ENCODE measurements around the gene RAMAC.

Gene RAMAC

DNA sequence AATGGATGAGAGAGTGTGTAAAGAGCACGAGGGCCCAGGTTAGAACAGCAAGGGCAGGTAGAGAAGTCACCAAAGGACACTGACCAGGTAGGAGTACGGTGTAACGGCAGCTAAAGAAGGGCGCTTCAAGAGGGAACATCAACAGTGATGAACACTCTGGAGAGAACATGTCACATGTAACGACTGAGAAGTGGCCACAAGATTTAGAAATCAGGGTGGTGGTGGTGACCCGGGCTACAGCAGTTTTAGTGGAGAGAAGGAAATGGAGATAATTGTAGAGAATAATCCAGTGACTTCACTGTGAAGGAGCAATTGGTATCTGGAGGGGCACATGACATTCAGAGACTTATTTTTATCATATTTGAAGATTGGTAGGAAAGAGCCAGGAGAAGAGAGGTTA, 26.6 kb downstream of the RAMAC start:
- no peaks in the 10 kb centered on the region for H3K27me3 ChIP-seq (ENCODE audit: insufficient read depth, low read depth)
- no peak overlapping the region for H3K9ac ChIP-seq
- no peak overlapping the region for H3K4me3 ChIP-seq (IDR thresholded peaks at IDR 0.05; ENCODE audit: insufficient read depth, low read depth, low read length)

DNA sequence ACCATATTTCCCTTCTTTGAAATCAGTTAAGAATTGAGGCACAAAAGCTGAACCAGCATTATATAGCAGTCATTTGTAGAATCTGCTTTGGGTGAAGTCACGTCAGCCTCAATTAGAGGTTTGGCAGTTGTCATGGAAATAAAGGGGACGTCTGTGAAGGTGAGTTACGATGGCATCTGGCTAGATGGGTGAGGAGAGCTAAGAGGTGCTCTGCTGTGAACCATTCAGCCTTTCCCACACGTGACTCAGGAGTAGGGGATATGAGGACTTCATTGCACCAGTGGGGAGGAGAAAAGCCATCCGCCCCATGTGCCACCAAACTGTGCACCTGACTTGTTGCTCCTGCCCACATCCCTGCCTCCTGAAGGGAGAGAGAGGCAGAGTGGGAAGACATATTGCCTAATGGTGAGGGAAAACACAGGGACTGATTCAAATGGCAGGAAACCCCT, 28.2 kb downstream of the RAMAC start:
- Histone ChIP-seq H3K27me3 (ENCODE audit: insufficient read depth, low read depth) (no peaks in the 10 kb centered on the region), H3K4me2 (no peak overlapping the region; the same call in 1 of the 2 replicates)

More for the DNA sequence above, 26.6 kb downstream of the RAMAC start:
- H3K27ac ChIP-seq = no peak overlapping the region
- 0 out of 2 replicates have a peak, but pooled peaks cover 4% of the 10 kb centered on the region for H3K36me3 ChIP-seq (ENCODE audit: insufficient read depth)
- H2AFZ ChIP-seq (ENCODE audit: low read depth) = peak overlapping the region; percentile 76; the same call in 1 of the 2 replicates
- H4K20me1 ChIP-seq (ENCODE audit: insufficient read depth) = no peaks in the 10 kb centered on the region
- peaks cover 14% of the 10 kb centered on the region for H3K79me2 ChIP-seq (ENCODE audit: insufficient read depth, low read depth)
- H3K4me2 ChIP-seq = peak overlapping the region; percentile 74; the same call in 1 of the 2 replicates
- H3K4me1 ChIP-seq (ENCODE audit: low read depth, poor library complexity, severe bottlenecking) = peaks cover 33% of the 10 kb centered on the region
- no peak for TF ChIP-seq CTCF (conservative IDR thresholded peaks at IDR 0.05; ENCODE audit: low read depth, low read length)

DNA sequence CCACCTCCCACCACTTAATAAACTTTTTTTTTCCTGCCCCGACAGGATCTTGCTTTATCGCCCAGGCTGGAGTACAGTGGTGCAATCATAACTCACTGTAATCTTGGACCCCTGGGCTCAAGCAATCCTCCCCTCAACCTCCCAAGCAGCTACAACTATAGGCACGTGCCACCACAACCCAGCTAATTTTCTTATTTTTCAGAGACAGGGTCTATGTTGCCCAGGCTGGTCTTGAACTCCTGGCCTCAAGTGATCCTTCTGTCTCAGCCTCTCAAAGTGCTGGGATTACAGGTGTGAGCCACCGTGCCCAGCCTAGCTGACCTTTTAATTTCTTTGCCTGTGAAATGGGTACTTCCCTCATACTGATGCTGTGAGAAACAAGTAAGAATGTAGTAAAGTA, 29.4 kb downstream of the RAMAC start:
- no peaks in the 10 kb centered on the region for H3K27me3 ChIP-seq (ENCODE audit: insufficient read depth, low read depth)
- H3K4me3 ChIP-seq (IDR thresholded peaks at IDR 0.05; ENCODE audit: insufficient read depth, low read depth, low read length) = no peak overlapping the region
- peaks cover 2% of the 10 kb centered on the region for H3K79me2 ChIP-seq (ENCODE audit: insufficient read depth, low read depth)
- TF ChIP-seq CTCF (conservative IDR thresholded peaks at IDR 0.05; ENCODE audit: low read depth, low read length) = no peak
- H3K27ac ChIP-seq = no peak overlapping the region
- no peak overlapping the region for H3K4me2 ChIP-seq
- H3K36me3 ChIP-seq (ENCODE audit: insufficient read depth) = no peaks in the 10 kb centered on the region
- no peak overlapping the region for H2AFZ ChIP-seq (ENCODE audit: low read depth)
- H3K4me1 ChIP-seq (ENCODE audit: low read depth, poor library complexity, severe bottlenecking) = peaks cover 22% of the 10 kb centered on the region
- no peak overlapping the region for H3K9ac ChIP-seq
- H4K20me1 ChIP-seq (ENCODE audit: insufficient read depth) = no peaks in the 10 kb centered on the region

More for the DNA sequence above, 28.2 kb downstream of the RAMAC start:
- Histone ChIP-seq H3K27ac (no peak overlapping the region), H3K79me2 (ENCODE audit: insufficient read depth, low read depth) (peaks cover 13% of the 10 kb centered on the region), H4K20me1 (ENCODE audit: insufficient read depth) (no peaks in the 10 kb centered on the region), H3K4me3 (IDR thresholded peaks at IDR 0.05; ENCODE audit: insufficient read depth, low read depth, low read length) (no peak overlapping the region), H3K4me1 (ENCODE audit: low read depth, poor library complexity, severe bottlenecking) (peaks cover 31% of the 10 kb centered on the region), H2AFZ (ENCODE audit: low read depth) (no peak overlapping the region), H3K9ac (no peak overlapping the region), H3K36me3 (ENCODE audit: insufficient read depth) (no peaks in the 10 kb centered on the region)
- no peak for TF ChIP-seq CTCF (conservative IDR thresholded peaks at IDR 0.05; ENCODE audit: low read depth, low read length)

DNA sequence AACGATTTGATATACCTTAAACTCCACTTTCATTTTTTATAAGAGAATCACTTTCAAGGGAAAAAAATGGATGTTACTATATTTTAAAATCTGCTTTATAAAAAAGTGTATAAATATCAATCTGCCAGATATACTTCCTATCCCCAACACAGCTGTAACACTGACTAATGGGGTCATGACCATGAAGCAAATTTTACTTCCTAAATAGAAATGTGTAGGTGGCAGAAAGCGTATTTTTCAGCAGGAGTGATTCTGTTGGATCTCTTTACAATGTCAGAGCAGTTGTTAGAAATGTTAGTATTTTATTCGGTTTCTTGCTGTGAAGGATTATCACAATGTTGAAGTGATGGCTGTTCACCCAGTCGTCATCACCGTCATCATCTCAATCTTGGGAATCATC, 30.9 kb downstream of the RAMAC start:
- Histone ChIP-seq H3K27ac (no peak overlapping the region), H3K79me2 (ENCODE audit: insufficient read depth, low read depth) (no peaks in the 10 kb centered on the region; the same call in 1 of the 2 replicates), H3K4me3 (IDR thresholded peaks at IDR 0.05; ENCODE audit: insufficient read depth, low read depth, low read length) (no peak overlapping the region), H3K36me3 (ENCODE audit: insufficient read depth) (no peaks in the 10 kb centered on the region), H3K9ac (no peak overlapping the region), H3K4me1 (ENCODE audit: low read depth, poor library complexity, severe bottlenecking) (peaks cover 18% of the 10 kb centered on the region), H3K4me2 (no peak overlapping the region), H4K20me1 (ENCODE audit: insufficient read depth) (no peaks in the 10 kb centered on the region), H3K27me3 (ENCODE audit: insufficient read depth, low read depth) (no peaks in the 10 kb centered on the region), H2AFZ (ENCODE audit: low read depth) (no peak overlapping the region)
- TF ChIP-seq CTCF (conservative IDR thresholded peaks at IDR 0.05; ENCODE audit: low read depth, low read length) = no peak
